HCT116 (cell line): ENCODE data around the gene NSMCE4A. TPM values are rescaled to one million over a fixed set of nuclear protein-coding genes. Genes with fewer than 3 reads are reported as not detected.

Source experiments
- ATAC-seq: fragments of 200-7000 bp; cut with Tn5 transposase; 2 replicates; pipeline ENCODE4 v1.9.1; 2020; ENCODE audit warnings: mild to moderate bottlenecking, moderate library complexity
- BruUV-seq: library from RNA; stranded (reverse); fragments of 400-500 nt; replicated peaks from 2 replicates; lab custom pipeline; 2021; lab: Mats Ljungman, UMichigan
- CTCF ChIA-PET: fragments of 300-600 bp; sonication (Branson Sonifier 250); formaldehyde crosslinking; loops from one replicate; lab custom pipeline; 2021; ENCODE audit warnings: antibody characterized with exemption; lab: Charles Lee
- POLR2A ChIA-PET: fragments of 300-600, 350-600 bp; sonication (Branson Sonifier 250); formaldehyde crosslinking; loops from one replicate; lab custom pipeline; 2021; ENCODE audit warnings: antibody characterized with exemption; lab: Charles Lee
- RAD21 ChIA-PET, 2 experiments: fragments of 300-600 bp; sonication (Branson Sonifier 250); formaldehyde crosslinking; loops; one replicate each; lab custom pipeline; 2023; ENCODE audit warnings: low total read pairs in 2 of 2; ENCODE audit not compliant: uncharacterized antibody in 2 of 2, unreplicated experiment in 2 of 2, low non-redundant PET in 1 of 2; lab: Charles Lee
- DNase-seq: peaks from one replicate; pipeline ENCODE4 v3.0.0-alpha.2; 2010; ENCODE audit warnings: low read depth, low spot score
- H2AFZ ChIP-seq: fragments of 200-600 bp; shearing (Covaris generic), sonication (generic); 2 replicates; pipeline ENCODE4 v1.6.1; 2017; ENCODE audit warnings: low read depth, mixed run types, mixed read lengths, antibody characterized with exemption, low read length; ENCODE audit not compliant: poor library complexity, severe bottlenecking
- H3K27ac ChIP-seq: 2 replicates; pipeline ENCODE4 v1.5.1; 2012; ENCODE audit warnings: low read depth, low read length
- H3K27me3 ChIP-seq: fragments of 200-600 bp; sonication (generic); 2 replicates; pipeline ENCODE4 v1.6.1; 2016; ENCODE audit warnings: mixed run types, low read length, mixed read lengths; ENCODE audit not compliant: insufficient read depth
- H3K36me3 ChIP-seq, 2 experiments: fragments of 200-500 bp in 1 of 2; fragments of 200-600 bp in 1 of 2; sonication (Bioruptor generic) in 1 of 2; sonication (generic) in 1 of 2; 2 replicates each; pipeline versions ENCODE4 v1.5.1 to v1.6.1; 2014 to 2016; ENCODE audit warnings: low read length in 2 of 2, inconsistent platforms in 1 of 2, mixed read lengths in 1 of 2, mixed run types in 1 of 2; ENCODE audit not compliant: insufficient read depth in 2 of 2, control insufficient read depth in 1 of 2
- H3K4me1 ChIP-seq, 2 experiments: fragments of 200-600 bp in 1 of 2; sonication (generic) in 1 of 2; 2 replicates each; pipeline versions ENCODE4 v1.5.1 to v1.6.1; 2012 to 2017; ENCODE audit warnings: low read length in 2 of 2, inconsistent platforms in 1 of 2, mild to moderate bottlenecking in 1 of 2, mixed read lengths in 1 of 2, mixed run types in 1 of 2, moderate library complexity in 1 of 2; ENCODE audit not compliant: insufficient read depth in 2 of 2, control insufficient read depth in 1 of 2
- H3K4me2 ChIP-seq: fragments of 200-600 bp; sonication (generic); 2 replicates; pipeline ENCODE4 v1.6.1; 2017; ENCODE audit warnings: mixed run types, low read length, mixed read lengths
- H3K4me3 ChIP-seq, 2 experiments: fragments of 200-600 bp in 1 of 2; sonication (generic) in 1 of 2; replicated peaks in 1 of 2; 2 replicates each; pipeline ENCODE4 v1.5.1; 2011 to 2016; ENCODE audit warnings: low read length in 2 of 2, control low read depth in 1 of 2, low read depth in 1 of 2, mild to moderate bottlenecking in 1 of 2, mixed read lengths in 1 of 2, mixed run types in 1 of 2
- H3K79me2 ChIP-seq: fragments of 200-600 bp; sonication (generic); 2 replicates; pipeline ENCODE4 v1.6.1; 2017; ENCODE audit warnings: mild to moderate bottlenecking, mixed run types, low read length, moderate library complexity, mixed read lengths; ENCODE audit not compliant: insufficient read depth
- H3K9ac ChIP-seq: fragments of 200-600 bp; sonication (generic); 2 replicates; pipeline ENCODE4 v1.6.1; 2016; ENCODE audit warnings: low read length, mixed read lengths
- H3K9me2 ChIP-seq: fragments of 200-600 bp; sonication (generic), shearing (Covaris generic); 2 replicates; pipeline ENCODE4 v1.6.1; 2017; ENCODE audit warnings: mixed run types, mild to moderate bottlenecking, moderate library complexity; ENCODE audit not compliant: insufficient read depth
- H3K9me3 ChIP-seq, 2 experiments: fragments of 200-500 bp in 1 of 2; fragments of 200-600 bp in 1 of 2; sonication (Bioruptor generic) in 1 of 2; sonication (generic) in 1 of 2; 2 replicates each; pipeline ENCODE4 v1.6.1; 2014 to 2017; ENCODE audit warnings: low read length in 2 of 2, mixed read lengths in 2 of 2, inconsistent platforms in 1 of 2, low read depth in 1 of 2, mild to moderate bottlenecking in 1 of 2, mixed run types in 1 of 2, moderate library complexity in 1 of 2; ENCODE audit not compliant: control insufficient read depth in 1 of 2, insufficient read depth in 1 of 2
- H4K20me1 ChIP-seq: fragments of 200-600 bp; sonication (generic), shearing (Covaris generic); 2 replicates; pipeline ENCODE4 v1.6.1; 2017; ENCODE audit warnings: mixed run types, mild to moderate bottlenecking, moderate library complexity; ENCODE audit not compliant: insufficient read depth
- CEBPB ChIP-seq: IDR thresholded peaks from 2 replicates; pipeline ENCODE4 v1.6.1; 2012; ENCODE audit warnings: low read depth
- EZH2phosphoT487 ChIP-seq: fragments of 200-600 bp; IDR thresholded peaks from 2 replicates; pipeline ENCODE4 v1.6.1; 2018; ENCODE audit warnings: antibody characterized with exemption, borderline replicate concordance
- POLR2A ChIP-seq: IDR thresholded peaks from 2 replicates; pipeline ENCODE4 v1.7.0; 2011; ENCODE audit warnings: borderline replicate concordance; ENCODE audit not compliant: insufficient read depth, insufficient read length; ENCODE audit errors: extremely low read depth
- REST ChIP-seq: IDR thresholded peaks from 2 replicates; pipeline ENCODE4 v1.6.1; 2012; ENCODE audit warnings: low read depth
- YY1 ChIP-seq: IDR thresholded peaks from 2 replicates; pipeline ENCODE4 v1.6.1; 2011; ENCODE audit warnings: low read length, low read depth, moderate library complexity, mild to moderate bottlenecking; ENCODE audit not compliant: insufficient replicate concordance; ENCODE audit errors: extremely low read depth
- ZBTB33 ChIP-seq: IDR thresholded peaks from 2 replicates; pipeline ENCODE4 v1.6.1; 2011; ENCODE audit warnings: mild to moderate bottlenecking, low read length, moderate library complexity; ENCODE audit not compliant: insufficient replicate concordance; ENCODE audit errors: extremely low read depth
- ZNF274 ChIP-seq: fragments of 200-500 bp; sonication (Bioruptor generic); IDR thresholded peaks from 2 replicates; pipeline ENCODE4 v1.6.1; 2014; ENCODE audit warnings: mild to moderate bottlenecking, low read depth, low read length, inconsistent platforms
- intact Hi-C: fragments of 100-400 bp; cut with micrococcal nuclease; formaldehyde crosslinking; loops from 2 replicates; pipeline ENCODE4 v1.10.0; 2022
- total RNA-seq: library from RNA; stranded (reverse); gene quantifications from one replicate; pipeline ENCODE4 v1.2.1, GENCODE V29; 2021; ENCODE audit not compliant: unreplicated experiment

NSMCE4A gene
- total RNA-seq, 1 experiment from 2014 or later = 70.6 TPM

- BruUV-seq = no TSS peak
- Histone ChIP-seq H3K4me1 (peaks cover 10 to 17% of the 10 kb centered on the region in 2 experiments; a peak in 3 of 4 replicates), H3K27me3 (no peaks in the 10 kb centered on the region), H3K4me2 (peak overlapping the region; percentile 79), H2AFZ (peak overlapping the region; percentile 10), H4K20me1 (no peaks in the 10 kb centered on the region), H3K9ac (peak overlapping the region; percentile 96), H3K4me3 (peak overlapping the region; percentile 83), H3K27ac (peak overlapping the region; percentile 92), H3K79me2 (peaks cover 38% of the 10 kb centered on the region), H3K9me2 (no peaks in the 10 kb centered on the region), H3K9me3 (no peaks in the 10 kb centered on the region), H3K36me3 (no peaks in the 10 kb centered on the region)
- ChIA-PET CTCF (interaction anchor here (1.0 kb wide), 1 partner anchor 184 kb away, joined by 3 read pairs; no protein-coding TSS in a partner anchor), POLR2A (interaction anchor here (1.5 to 1.6 kb wide), 2 partner anchors 20 to 185 kb away, joined by 4 to 6 read pairs; no protein-coding TSS in a partner anchor), RAD21 (no interaction called here)
- DNase-seq (no peak), ATAC-seq (peak; percentile 18)
- intact Hi-C loops = loop anchor here (2.0 to 10.0 kb wide), 5 partner anchors 46 to 604 kb away; partner anchors contain the start of gene NSMCE4A
- no peak for TF ChIP-seq YY1
- TF ChIP-seq EZH2phosphoT487 = no peak
- TF ChIP-seq CEBPB = no peak
- no peak for TF ChIP-seq POLR2A
- no peak for TF ChIP-seq REST
- TF ChIP-seq ZBTB33 = peak; percentile 18
- TF ChIP-seq ZNF274 = no peak
These were observed 46.5 kb downstream of the NSMCE4A start for GRCh38 chr10:121928528-121928884.
